Muscle of leg (tissue), 11 donors: Measurements from ENCODE around the gene ENPP1. TPM values are rescaled to one million over a fixed set of nuclear protein-coding genes. Genes with fewer than 3 reads are reported as not detected.

Experiments used
- DNase-seq: peaks from one replicate; pipeline ENCODE4 v3.0.0; 2013
- H3K27ac ChIP-seq: one replicate; pipeline ENCODE4 v1.5.1; 2013; ENCODE audit warnings: mild to moderate bottlenecking, low read length, control low read depth
- H3K27me3 ChIP-seq: one replicate; pipeline ENCODE4 v1.6.1; 2013; ENCODE audit warnings: low read length; ENCODE audit not compliant: control insufficient read depth, insufficient read depth
- H3K36me3 ChIP-seq: one replicate; pipeline ENCODE4 v1.6.1; 2013; ENCODE audit warnings: low read length; ENCODE audit not compliant: control insufficient read depth, insufficient read depth
- H3K4me1 ChIP-seq: one replicate; pipeline ENCODE4 v1.6.1; 2013; ENCODE audit warnings: low read length; ENCODE audit not compliant: control insufficient read depth, insufficient read depth
- H3K4me3 ChIP-seq: one replicate; pipeline ENCODE4 v1.5.1; 2013; ENCODE audit warnings: low read length, control low read depth
- H3K9me3 ChIP-seq: replicated peaks from 2 replicates; pipeline ENCODE4 v1.6.1; 2013; ENCODE audit warnings: low read depth, low read length; ENCODE audit not compliant: control insufficient read depth
- WGBS: methylation state at CpG from one replicate; pipeline ENCODE4 v1.1.5; 2013; ENCODE audit warnings: missing lambda C conversion rate; ENCODE audit not compliant: insufficient coverage; 5-methylcytosine and 5-hydroxymethylcytosine counted together
- polyA plus RNA-seq, 8 donors: library from polyadenylated mRNA; unstranded; fragments of 120-200 nt; gene quantifications; one replicate each; pipeline versions ENCODE4 v1.2.1 to v1.2.3, GENCODE V29; 2013; ENCODE audit warnings: inconsistent platforms in 1 of 8, low replicate concordance in 1 of 8; ENCODE audit not compliant: insufficient read length in 8 of 8, insufficient read depth in 1 of 8
- total RNA-seq: library from RNA; stranded (reverse); fragments of 120-200 nt; gene quantifications from one replicate; pipeline ENCODE4 v1.2.4, GENCODE V29; 2013

Gene ENPP1
- total and polyA plus RNA-seq, 9 donors: 7.9 to 16.1 (median 9.3) TPM

- H3K4me1 ChIP-seq: peaks cover 2% of the 10 kb centered on the region
- H3K36me3 ChIP-seq: no peaks in the 10 kb centered on the region
- no peak for DNase-seq
- H3K9me3 ChIP-seq: no peaks in the 10 kb centered on the region
- 90% methylated on average over 2 of the region's 5 CpGs for WGBS
- H3K27me3 ChIP-seq: no peaks in the 10 kb centered on the region
- peak overlapping the region; percentile 15 for H3K27ac ChIP-seq
- no peak overlapping the region for H3K4me3 ChIP-seq
Measured at GRCh38 chr6:131840936-131841583, 33.2 kb downstream of the ENPP1 start.

GRCh38 chr6:131843768-131844167 is 35.9 kb downstream of the ENPP1 start:
- WGBS: no CpG with 5 or more reads among the region's 2 CpGs
- no peak overlapping the region for H3K4me3 ChIP-seq
- no peaks in the 10 kb centered on the region for H3K9me3 ChIP-seq
- no peak for DNase-seq
- peaks cover 2% of the 10 kb centered on the region for H3K4me1 ChIP-seq
- H3K36me3 ChIP-seq: no peaks in the 10 kb centered on the region
- H3K27me3 ChIP-seq: no peaks in the 10 kb centered on the region
- no peak overlapping the region for H3K27ac ChIP-seq

- DNase-seq: no peak
- 80% methylated on average over 1 of the region's 3 CpGs for WGBS
- Histone ChIP-seq H3K27me3 (no peaks in the 10 kb centered on the region), H3K36me3 (no peaks in the 10 kb centered on the region), H3K4me1 (peaks cover 2% of the 10 kb centered on the region), H3K4me3 (no peak overlapping the region), H3K9me3 (no peaks in the 10 kb centered on the region), H3K27ac (no peak overlapping the region)
Measured at GRCh38 chr6:131844243-131844841, 36.5 kb downstream of the ENPP1 start.

- Histone ChIP-seq H3K9me3 (no peaks in the 10 kb centered on the region), H3K4me3 (no peak overlapping the region), H3K27me3 (no peaks in the 10 kb centered on the region), H3K27ac (no peak overlapping the region), H3K4me1 (no peaks in the 10 kb centered on the region), H3K36me3 (no peaks in the 10 kb centered on the region)
- 90% methylated on average over 7 of the region's 7 CpGs for WGBS
- DNase-seq: no peak
Measured at GRCh38 chr6:131846023-131846663, 38.3 kb downstream of the ENPP1 start.

DNA sequence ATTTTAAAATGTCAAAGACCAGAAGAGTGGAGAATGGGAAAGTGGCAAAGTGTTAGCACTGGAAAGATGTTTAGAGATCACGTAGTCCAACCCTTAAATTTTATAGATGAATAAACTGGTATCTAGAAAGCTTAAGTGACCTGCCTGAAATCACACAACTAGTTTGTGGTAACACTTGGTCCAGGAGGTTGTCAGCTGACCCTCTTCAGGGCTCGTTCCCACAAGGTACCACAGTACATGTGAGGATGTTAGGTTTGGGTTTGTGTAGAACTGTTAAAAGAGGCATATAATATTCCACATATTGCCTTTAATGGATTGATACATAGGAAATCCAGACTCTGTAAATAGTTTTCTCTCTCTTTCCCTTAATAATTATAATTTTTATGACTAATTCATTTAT is 39.1 kb downstream of the ENPP1 start:
- H3K27me3 ChIP-seq: no peaks in the 10 kb centered on the region
- no peaks in the 10 kb centered on the region for H3K9me3 ChIP-seq
- no peak overlapping the region for H3K4me3 ChIP-seq
- no peak overlapping the region for H3K27ac ChIP-seq
- peaks cover 2% of the 10 kb centered on the region for H3K36me3 ChIP-seq
- no peak for DNase-seq
- no peaks in the 10 kb centered on the region for H3K4me1 ChIP-seq
- WGBS: no CpG with 5 or more reads among the region's 2 CpGs

- no peak for DNase-seq
- no peaks in the 10 kb centered on the region for H3K27me3 ChIP-seq
- peaks cover 2% of the 10 kb centered on the region for H3K36me3 ChIP-seq
- no peak overlapping the region for H3K4me3 ChIP-seq
- no peaks in the 10 kb centered on the region for H3K4me1 ChIP-seq
- 94% methylated on average over 4 of the region's 6 CpGs for WGBS
- H3K9me3 ChIP-seq: no peaks in the 10 kb centered on the region
- H3K27ac ChIP-seq: no peak overlapping the region
Measured at GRCh38 chr6:131849799-131850198, 42.0 kb downstream of the ENPP1 start.

- WGBS: 100% methylated on average over 1 of the region's 8 CpGs
- no peak overlapping the region for H3K4me3 ChIP-seq
- H3K27me3 ChIP-seq: no peaks in the 10 kb centered on the region
- H3K9me3 ChIP-seq: no peaks in the 10 kb centered on the region
- H3K36me3 ChIP-seq: peaks cover 2% of the 10 kb centered on the region
- no peaks in the 10 kb centered on the region for H3K4me1 ChIP-seq
- no peak for DNase-seq
- no peak overlapping the region for H3K27ac ChIP-seq
Measured at GRCh38 chr6:131851049-131851769, 43.4 kb downstream of the ENPP1 start.

DNA sequence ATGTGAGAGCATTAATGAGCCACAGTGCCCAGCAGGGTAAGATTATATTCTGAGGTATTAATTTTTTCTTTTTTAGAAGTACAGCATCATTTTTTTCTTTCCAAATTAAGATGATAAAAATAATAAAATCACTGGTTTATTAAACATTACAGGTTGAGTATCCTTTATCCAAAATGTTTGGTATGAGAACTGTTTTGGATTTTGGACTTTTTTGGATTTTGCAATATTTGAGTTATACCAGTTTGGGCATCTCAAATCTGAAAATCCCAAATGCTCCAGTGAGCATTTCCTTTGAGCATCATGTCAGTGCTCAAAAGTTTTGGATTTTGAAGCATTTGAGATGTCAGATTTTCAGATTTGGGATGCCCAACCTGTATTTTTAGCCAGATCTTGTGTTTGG is 44.4 kb downstream of the ENPP1 start:
- Histone ChIP-seq H3K4me1 (no peaks in the 10 kb centered on the region), H3K27ac (no peak overlapping the region), H3K36me3 (peaks cover 2% of the 10 kb centered on the region), H3K4me3 (no peak overlapping the region), H3K27me3 (no peaks in the 10 kb centered on the region), H3K9me3 (no peaks in the 10 kb centered on the region)
- no peak for DNase-seq

- H3K36me3 ChIP-seq: peaks cover 2% of the 10 kb centered on the region
- WGBS: no CpG with 5 or more reads among the region's 2 CpGs
- no peaks in the 10 kb centered on the region for H3K9me3 ChIP-seq
- H3K4me1 ChIP-seq: no peaks in the 10 kb centered on the region
- no peak overlapping the region for H3K4me3 ChIP-seq
- no peak overlapping the region for H3K27ac ChIP-seq
- DNase-seq: no peak
- H3K27me3 ChIP-seq: no peaks in the 10 kb centered on the region
Measured at GRCh38 chr6:131854803-131855202, 47.0 kb downstream of the ENPP1 start.

DNA sequence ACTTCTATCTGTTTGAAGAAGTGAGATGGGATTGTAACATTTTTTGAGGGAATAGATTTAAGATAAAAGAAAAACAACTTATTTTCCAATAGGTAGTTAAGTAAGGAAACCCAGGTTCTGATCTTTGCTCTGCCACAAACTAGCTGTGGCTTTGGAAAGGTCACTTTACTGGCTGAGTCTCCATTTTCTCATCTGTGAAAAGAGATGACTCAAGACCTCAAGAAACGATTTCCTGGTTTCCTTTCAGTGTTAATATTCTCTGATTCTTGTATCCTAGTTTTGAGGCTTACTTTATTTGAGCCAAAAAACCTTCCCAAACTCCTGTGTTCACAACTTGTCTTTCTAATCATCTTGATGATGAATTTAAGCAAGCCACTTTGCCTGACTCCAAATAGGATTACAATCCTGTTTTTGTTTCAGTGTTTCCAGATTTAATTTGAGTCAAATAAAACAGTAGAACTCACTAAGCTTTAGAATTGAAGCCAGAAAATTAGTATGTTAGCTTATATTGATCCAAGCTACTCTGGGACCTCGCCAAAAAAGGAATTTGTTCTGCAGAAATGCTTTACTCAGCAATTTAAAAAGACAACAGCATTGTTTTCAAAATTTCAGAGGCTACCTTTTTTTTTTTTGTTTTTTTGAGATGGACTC is 51.1 kb downstream of the ENPP1 start:
- H3K36me3 ChIP-seq: no peaks in the 10 kb centered on the region
- no CpG with 5 or more reads among the region's 2 CpGs for WGBS
- peaks cover under 1% of the 10 kb centered on the region for H3K4me1 ChIP-seq
- H3K27ac ChIP-seq: peak overlapping the region; percentile 5
- H3K27me3 ChIP-seq: no peaks in the 10 kb centered on the region
- H3K4me3 ChIP-seq: no peak overlapping the region
- H3K9me3 ChIP-seq: no peaks in the 10 kb centered on the region
- peak; percentile 89 for DNase-seq
